NCI-H2196 (cell line): ENCODE measurements around the gene P2RX4.
"Not testable (repeated sequence)": the region's sequence is repeated elsewhere in the genome, so short reads cannot be mapped to it uniquely, and the experiment has no call there.

ENCODE experiments used
- DNase-seq: peaks from one replicate; lab custom pipeline; 2025; ENCODE audit not compliant: unreplicated experiment; lab: John Stamatoyannopoulos, UW

The P2RX4 gene

GRCh38 chr12:121264951-121265515 is 55.1 kb downstream of the P2RX4 start:
- no peak for DNase-seq

- DNase-seq = no peak
Observed at GRCh38 chr12:121267822-121268221, 57.9 kb downstream of the P2RX4 start.

- DNase-seq = no peak
Observed at GRCh38 chr12:121273364-121273896, 63.5 kb downstream of the P2RX4 start.

- no peak for DNase-seq
Observed at GRCh38 chr12:121274036-121274763, 64.3 kb downstream of the P2RX4 start.

GRCh38 chr12:121277374-121277759 is 67.4 kb downstream of the P2RX4 start:
- no peak for DNase-seq

GRCh38 chr12:121278169-121279070 is 68.5 kb downstream of the P2RX4 start:
- DNase-seq = no peak

- no peak for DNase-seq
Observed at GRCh38 chr12:121279071-121279375, 69.1 kb downstream of the P2RX4 start.

- DNase-seq = no peak
Observed at GRCh38 chr12:121279507-121279915, 69.6 kb downstream of the P2RX4 start.

GRCh38 chr12:121280531-121280930 is 70.6 kb downstream of the P2RX4 start:
- DNase-seq = not testable (repeated sequence)

- DNase-seq = not testable (repeated sequence)
Observed at GRCh38 chr12:121281116-121281515, 71.2 kb downstream of the P2RX4 start.

GRCh38 chr12:121282072-121282742 is 72.3 kb downstream of the P2RX4 start:
- no peak for DNase-seq

GRCh38 chr12:121282910-121283309 is 73.0 kb downstream of the P2RX4 start:
- DNase-seq = not testable (repeated sequence)

GRCh38 chr12:121283388-121283787 is 73.5 kb downstream of the P2RX4 start:
- DNase-seq = no peak
